HCT116 (cell line): ENCODE data around the gene PRKG1. TPM values are rescaled to one million over a fixed set of nuclear protein-coding genes. Genes with fewer than 3 reads are reported as not detected.

ENCODE experiments used
- ATAC-seq: fragments of 200-7000 bp; cut with Tn5 transposase; 2 replicates; pipeline ENCODE4 v1.9.1; 2020; ENCODE audit warnings: mild to moderate bottlenecking, moderate library complexity
- BruUV-seq: library from RNA; stranded (reverse); fragments of 400-500 nt; replicated peaks from 2 replicates; lab custom pipeline; 2021; lab: Mats Ljungman, UMichigan
- CTCF ChIA-PET: fragments of 300-600 bp; sonication (Branson Sonifier 250); formaldehyde crosslinking; loops from one replicate; lab custom pipeline; 2021; ENCODE audit warnings: antibody characterized with exemption; lab: Charles Lee
- POLR2A ChIA-PET: fragments of 300-600, 350-600 bp; sonication (Branson Sonifier 250); formaldehyde crosslinking; loops from one replicate; lab custom pipeline; 2021; ENCODE audit warnings: antibody characterized with exemption; lab: Charles Lee
- RAD21 ChIA-PET, 2 experiments: fragments of 300-600 bp; sonication (Branson Sonifier 250); formaldehyde crosslinking; loops; one replicate each; lab custom pipeline; 2023; ENCODE audit warnings: low total read pairs in 2 of 2; ENCODE audit not compliant: uncharacterized antibody in 2 of 2, unreplicated experiment in 2 of 2, low non-redundant PET in 1 of 2; lab: Charles Lee
- DNase-seq: peaks from one replicate; pipeline ENCODE4 v3.0.0-alpha.2; 2010; ENCODE audit warnings: low read depth, low spot score
- H2AFZ ChIP-seq: fragments of 200-600 bp; shearing (Covaris generic), sonication (generic); 2 replicates; pipeline ENCODE4 v1.6.1; 2017; ENCODE audit warnings: low read depth, mixed run types, mixed read lengths, antibody characterized with exemption, low read length; ENCODE audit not compliant: poor library complexity, severe bottlenecking
- H3K27ac ChIP-seq: 2 replicates; pipeline ENCODE4 v1.5.1; 2012; ENCODE audit warnings: low read depth, low read length
- H3K27me3 ChIP-seq: fragments of 200-600 bp; sonication (generic); 2 replicates; pipeline ENCODE4 v1.6.1; 2016; ENCODE audit warnings: mixed run types, low read length, mixed read lengths; ENCODE audit not compliant: insufficient read depth
- H3K36me3 ChIP-seq, 2 experiments: fragments of 200-500 bp in 1 of 2; fragments of 200-600 bp in 1 of 2; sonication (Bioruptor generic) in 1 of 2; sonication (generic) in 1 of 2; 2 replicates each; pipeline versions ENCODE4 v1.5.1 to v1.6.1; 2014 to 2016; ENCODE audit warnings: low read length in 2 of 2, inconsistent platforms in 1 of 2, mixed read lengths in 1 of 2, mixed run types in 1 of 2; ENCODE audit not compliant: insufficient read depth in 2 of 2, control insufficient read depth in 1 of 2
- H3K4me1 ChIP-seq, 2 experiments: fragments of 200-600 bp in 1 of 2; sonication (generic) in 1 of 2; 2 replicates each; pipeline versions ENCODE4 v1.5.1 to v1.6.1; 2012 to 2017; ENCODE audit warnings: low read length in 2 of 2, inconsistent platforms in 1 of 2, mild to moderate bottlenecking in 1 of 2, mixed read lengths in 1 of 2, mixed run types in 1 of 2, moderate library complexity in 1 of 2; ENCODE audit not compliant: insufficient read depth in 2 of 2, control insufficient read depth in 1 of 2
- H3K4me2 ChIP-seq: fragments of 200-600 bp; sonication (generic); 2 replicates; pipeline ENCODE4 v1.6.1; 2017; ENCODE audit warnings: mixed run types, low read length, mixed read lengths
- H3K4me3 ChIP-seq, 2 experiments: fragments of 200-600 bp in 1 of 2; sonication (generic) in 1 of 2; replicated peaks in 1 of 2; 2 replicates each; pipeline ENCODE4 v1.5.1; 2011 to 2016; ENCODE audit warnings: low read length in 2 of 2, control low read depth in 1 of 2, low read depth in 1 of 2, mild to moderate bottlenecking in 1 of 2, mixed read lengths in 1 of 2, mixed run types in 1 of 2
- H3K79me2 ChIP-seq: fragments of 200-600 bp; sonication (generic); 2 replicates; pipeline ENCODE4 v1.6.1; 2017; ENCODE audit warnings: mild to moderate bottlenecking, mixed run types, low read length, moderate library complexity, mixed read lengths; ENCODE audit not compliant: insufficient read depth
- H3K9ac ChIP-seq: fragments of 200-600 bp; sonication (generic); 2 replicates; pipeline ENCODE4 v1.6.1; 2016; ENCODE audit warnings: low read length, mixed read lengths
- H3K9me2 ChIP-seq: fragments of 200-600 bp; sonication (generic), shearing (Covaris generic); 2 replicates; pipeline ENCODE4 v1.6.1; 2017; ENCODE audit warnings: mixed run types, mild to moderate bottlenecking, moderate library complexity; ENCODE audit not compliant: insufficient read depth
- H3K9me3 ChIP-seq, 2 experiments: fragments of 200-500 bp in 1 of 2; fragments of 200-600 bp in 1 of 2; sonication (Bioruptor generic) in 1 of 2; sonication (generic) in 1 of 2; 2 replicates each; pipeline ENCODE4 v1.6.1; 2014 to 2017; ENCODE audit warnings: low read length in 2 of 2, mixed read lengths in 2 of 2, inconsistent platforms in 1 of 2, low read depth in 1 of 2, mild to moderate bottlenecking in 1 of 2, mixed run types in 1 of 2, moderate library complexity in 1 of 2; ENCODE audit not compliant: control insufficient read depth in 1 of 2, insufficient read depth in 1 of 2
- H4K20me1 ChIP-seq: fragments of 200-600 bp; sonication (generic), shearing (Covaris generic); 2 replicates; pipeline ENCODE4 v1.6.1; 2017; ENCODE audit warnings: mixed run types, mild to moderate bottlenecking, moderate library complexity; ENCODE audit not compliant: insufficient read depth
- CEBPB ChIP-seq: IDR thresholded peaks from 2 replicates; pipeline ENCODE4 v1.6.1; 2012; ENCODE audit warnings: low read depth
- CTCF ChIP-seq, 3 experiments: fragments of 200-600 bp in 1 of 3; sonication (generic) in 1 of 3; IDR thresholded peaks in 2 of 3; conservative IDR thresholded peaks in 1 of 3; 2 replicates each; pipeline ENCODE4 v1.5.1; 2012 to 2017; ENCODE audit warnings: low read depth in 2 of 3, low read length in 2 of 3, antibody characterized with exemption in 1 of 3, borderline replicate concordance in 1 of 3, control low read depth in 1 of 3, mild to moderate bottlenecking in 1 of 3, mixed read lengths in 1 of 3, mixed run types in 1 of 3, moderate library complexity in 1 of 3; ENCODE audit not compliant: insufficient read depth in 1 of 3
- EGR1 ChIP-seq: IDR thresholded peaks from 2 replicates; pipeline ENCODE4 v1.6.1; 2012; ENCODE audit warnings: low read depth
- ELF1 ChIP-seq: IDR thresholded peaks from 2 replicates; pipeline ENCODE4 v1.6.1; 2012; ENCODE audit warnings: low read depth, borderline replicate concordance
- EZH2phosphoT487 ChIP-seq: fragments of 200-600 bp; IDR thresholded peaks from 2 replicates; pipeline ENCODE4 v1.6.1; 2018; ENCODE audit warnings: antibody characterized with exemption, borderline replicate concordance
- FOSL1 ChIP-seq: IDR thresholded peaks from 2 replicates; pipeline ENCODE4 v1.6.1; 2012; ENCODE audit warnings: low read depth
- JUND ChIP-seq: IDR thresholded peaks from 2 replicates; pipeline ENCODE4 v1.6.1; 2012
- POLR2AphosphoS5 ChIP-seq: IDR thresholded peaks from 2 replicates; pipeline ENCODE4 v1.6.1; 2011; ENCODE audit warnings: mild to moderate bottlenecking, low read depth, low read length, moderate library complexity
- RAD21 ChIP-seq: IDR thresholded peaks from 2 replicates; pipeline ENCODE4 v1.6.1; 2012; ENCODE audit warnings: low read depth, mild to moderate bottlenecking
- SIN3A ChIP-seq: IDR thresholded peaks from 2 replicates; pipeline ENCODE4 v1.6.1; 2012; ENCODE audit warnings: low read depth
- SP1 ChIP-seq: IDR thresholded peaks from 2 replicates; pipeline ENCODE4 v1.6.1; 2012; ENCODE audit warnings: low read depth
- SRF ChIP-seq: IDR thresholded peaks from 2 replicates; pipeline ENCODE4 v1.6.1; 2012; ENCODE audit warnings: low read depth
- TCF7L2 ChIP-seq: IDR thresholded peaks from 2 replicates; pipeline ENCODE4 v1.7.0; 2011; ENCODE audit warnings: borderline replicate concordance, inconsistent platforms; ENCODE audit not compliant: insufficient read depth, insufficient read length; ENCODE audit errors: extremely low read depth
- YY1 ChIP-seq: IDR thresholded peaks from 2 replicates; pipeline ENCODE4 v1.6.1; 2011; ENCODE audit warnings: low read length, low read depth, moderate library complexity, mild to moderate bottlenecking; ENCODE audit not compliant: insufficient replicate concordance; ENCODE audit errors: extremely low read depth
- ZFX ChIP-seq: fragments of 450-650 bp; IDR thresholded peaks from 2 replicates; pipeline ENCODE4 v1.6.1; 2017
- ZNF274 ChIP-seq: fragments of 200-500 bp; sonication (Bioruptor generic); IDR thresholded peaks from 2 replicates; pipeline ENCODE4 v1.6.1; 2014; ENCODE audit warnings: mild to moderate bottlenecking, low read depth, low read length, inconsistent platforms
- intact Hi-C: fragments of 100-400 bp; cut with micrococcal nuclease; formaldehyde crosslinking; loops from 2 replicates; pipeline ENCODE4 v1.10.0; 2022
- total RNA-seq: library from RNA; stranded (reverse); gene quantifications from one replicate; pipeline ENCODE4 v1.2.1, GENCODE V29; 2021; ENCODE audit not compliant: unreplicated experiment
- TF ChIP-seq, protein P1 (sequence below): IDR thresholded peaks from 2 replicates; pipeline ENCODE4 v1.6.1; 2012; ENCODE audit warnings: low read depth

The PRKG1 gene
- total RNA-seq, 1 experiment from 2014 or later = 1.4 TPM

DNA sequence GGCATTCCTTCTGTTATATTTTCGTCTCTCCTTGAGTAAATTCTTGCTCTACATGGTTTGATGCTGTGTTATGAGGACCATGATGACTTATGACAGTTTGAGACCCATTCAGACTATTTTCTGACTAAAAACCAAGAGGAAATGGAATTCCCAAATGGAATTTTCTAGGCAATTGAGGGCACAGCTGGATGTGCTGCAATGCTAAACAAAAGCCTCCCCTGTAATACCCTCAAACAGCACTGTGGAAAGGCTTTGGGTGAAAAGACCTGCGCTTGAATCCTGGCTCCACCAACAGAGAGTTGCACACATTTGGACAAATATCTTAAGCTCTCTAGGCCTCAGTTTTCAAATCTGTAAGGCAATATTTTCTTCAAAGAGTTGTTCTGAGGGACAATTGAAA lies 129.1 kb downstream of the PRKG1 start:
- POLR2A ChIA-PET = no interaction called here

DNA sequence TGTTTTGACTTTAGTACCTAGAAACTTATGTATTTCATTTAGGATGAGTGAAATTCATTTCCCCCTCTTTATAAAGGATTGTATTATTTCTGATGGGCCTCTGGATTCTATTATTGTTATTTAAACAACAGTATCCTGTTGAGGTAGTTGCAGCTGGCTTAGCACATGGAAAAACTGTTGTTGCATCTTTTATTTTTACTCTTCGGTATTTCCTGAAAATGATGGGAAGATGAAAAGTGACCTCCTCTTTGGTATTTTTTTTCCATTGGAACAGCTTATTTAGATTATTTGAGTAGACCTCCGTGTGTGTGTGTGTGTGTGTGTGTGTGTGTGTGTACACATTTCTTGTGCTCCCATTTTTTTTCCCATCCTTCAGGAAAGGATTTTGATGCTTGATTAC lies 129.8 kb downstream of the PRKG1 start:
- no peaks in the 10 kb centered on the region for H3K9me2 ChIP-seq
- no peak overlapping the region for H2AFZ ChIP-seq
- no TSS peak for BruUV-seq
- ChIA-PET CTCF (no interaction called here), RAD21 (no interaction called here), POLR2A (interaction anchor here (0.6 kb wide), 1 partner anchor 48 kb away, joined by 4 read pairs; no protein-coding TSS in a partner anchor)
- H3K4me1 ChIP-seq = no peaks in the 10 kb centered on the region
- no peak overlapping the region for H3K4me3 ChIP-seq
- DNase-seq (no peak), ATAC-seq (no peak)
- H3K27ac ChIP-seq = no peak overlapping the region
- H3K79me2 ChIP-seq = no peaks in the 10 kb centered on the region
- no peaks in the 10 kb centered on the region for H4K20me1 ChIP-seq
- intact Hi-C loops = no loop called here
- no peaks in the 10 kb centered on the region for H3K36me3 ChIP-seq
- no peak overlapping the region for H3K9ac ChIP-seq
- H3K4me2 ChIP-seq = no peak overlapping the region
- peaks cover 40% of the 10 kb centered on the region; the same call in 1 of the 2 replicates for H3K27me3 ChIP-seq
- no peaks in the 10 kb centered on the region for H3K9me3 ChIP-seq
- no peak for TF ChIP-seq RAD21
- no peak for TF ChIP-seq SP1
- TF ChIP-seq ZFX = no peak
- no peak for TF ChIP-seq JUND
- no peak for TF ChIP-seq EGR1
- TF ChIP-seq, protein P1, sequence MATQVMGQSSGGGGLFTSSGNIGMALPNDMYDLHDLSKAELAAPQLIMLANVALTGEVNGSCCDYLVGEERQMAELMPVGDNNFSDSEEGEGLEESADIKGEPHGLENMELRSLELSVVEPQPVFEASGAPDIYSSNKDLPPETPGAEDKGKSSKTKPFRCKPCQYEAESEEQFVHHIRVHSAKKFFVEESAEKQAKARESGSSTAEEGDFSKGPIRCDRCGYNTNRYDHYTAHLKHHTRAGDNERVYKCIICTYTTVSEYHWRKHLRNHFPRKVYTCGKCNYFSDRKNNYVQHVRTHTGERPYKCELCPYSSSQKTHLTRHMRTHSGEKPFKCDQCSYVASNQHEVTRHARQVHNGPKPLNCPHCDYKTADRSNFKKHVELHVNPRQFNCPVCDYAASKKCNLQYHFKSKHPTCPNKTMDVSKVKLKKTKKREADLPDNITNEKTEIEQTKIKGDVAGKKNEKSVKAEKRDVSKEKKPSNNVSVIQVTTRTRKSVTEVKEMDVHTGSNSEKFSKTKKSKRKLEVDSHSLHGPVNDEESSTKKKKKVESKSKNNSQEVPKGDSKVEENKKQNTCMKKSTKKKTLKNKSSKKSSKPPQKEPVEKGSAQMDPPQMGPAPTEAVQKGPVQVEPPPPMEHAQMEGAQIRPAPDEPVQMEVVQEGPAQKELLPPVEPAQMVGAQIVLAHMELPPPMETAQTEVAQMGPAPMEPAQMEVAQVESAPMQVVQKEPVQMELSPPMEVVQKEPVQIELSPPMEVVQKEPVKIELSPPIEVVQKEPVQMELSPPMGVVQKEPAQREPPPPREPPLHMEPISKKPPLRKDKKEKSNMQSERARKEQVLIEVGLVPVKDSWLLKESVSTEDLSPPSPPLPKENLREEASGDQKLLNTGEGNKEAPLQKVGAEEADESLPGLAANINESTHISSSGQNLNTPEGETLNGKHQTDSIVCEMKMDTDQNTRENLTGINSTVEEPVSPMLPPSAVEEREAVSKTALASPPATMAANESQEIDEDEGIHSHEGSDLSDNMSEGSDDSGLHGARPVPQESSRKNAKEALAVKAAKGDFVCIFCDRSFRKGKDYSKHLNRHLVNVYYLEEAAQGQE = no peak
- TF ChIP-seq POLR2AphosphoS5 = no peak
- no peak for TF ChIP-seq EZH2phosphoT487
- TF ChIP-seq TCF7L2 = no peak
- TF ChIP-seq ZNF274 = no peak
- TF ChIP-seq ELF1 = no peak
- TF ChIP-seq CTCF (IDR thresholded peaks at IDR 0.05 in 2 of 3, conservative IDR thresholded peaks at IDR 0.05 in 1 of 3; ENCODE audit: borderline replicate concordance in 1 of 3, insufficient read depth in 1 of 3, low read depth in 2 of 3, low read length in 2 of 3) = no peak
- TF ChIP-seq YY1 = no peak
- no peak for TF ChIP-seq FOSL1

More for the DNA sequence above, 129.1 kb downstream of the PRKG1 start:
- Histone ChIP-seq H3K4me1 (no peaks in the 10 kb centered on the region), H3K9ac (no peak overlapping the region), H4K20me1 (no peaks in the 10 kb centered on the region), H3K79me2 (no peaks in the 10 kb centered on the region), H3K27ac (no peak overlapping the region), H2AFZ (no peak overlapping the region), H3K9me2 (no peaks in the 10 kb centered on the region), H3K4me3 (no peak overlapping the region), H3K36me3 (no peaks in the 10 kb centered on the region), H3K9me3 (no peaks in the 10 kb centered on the region), H3K4me2 (no peak overlapping the region), H3K27me3 (peaks cover 42% of the 10 kb centered on the region)
- TF ChIP-seq SRF (no peak), JUND (no peak), SIN3A (no peak), CEBPB (no peak), SP1 (no peak), FOSL1 (no peak), RAD21 (no peak)
- no peak for DNase-seq
- RAD21 ChIA-PET = no interaction called here
- ATAC-seq = no peak
- intact Hi-C loops = no loop called here
- no TSS peak for BruUV-seq
- CTCF ChIA-PET = no interaction called here
